Lung (tissue), 12 donors: ENCODE measurements around the gene CFAP61. TPM values are rescaled to one million over a fixed set of nuclear protein-coding genes. Genes with fewer than 3 reads are reported as not detected.

Experiments
- ATAC-seq: fragments of 200-7000 bp; cut with Tn5 transposase; one replicate; pipeline ENCODE4 v1.9.1; 2020; ENCODE audit warnings: moderate number of reproducible peaks; ENCODE audit not compliant: insufficient read depth, low FRiP score
- DNase-seq, 3 donors: peaks; one replicate each; pipeline ENCODE4 v3.0.0-alpha.2; 2013 to 2017
- H3K27ac ChIP-seq, 2 donors: one replicate each; pipeline ENCODE4 v1.5.1; 2013; ENCODE audit warnings: mild to moderate bottlenecking in 2 of 2, moderate library complexity in 2 of 2, control low read depth in 1 of 2, inconsistent platforms in 1 of 2, low read depth in 1 of 2, low read length in 1 of 2
- H3K27me3 ChIP-seq, 3 donors: one replicate each; pipeline ENCODE4 v1.5.1; 2013; ENCODE audit warnings: low read length in 2 of 3; ENCODE audit not compliant: control insufficient read depth in 3 of 3, insufficient read depth in 3 of 3
- H3K36me3 ChIP-seq, 4 donors: one replicate each; pipeline ENCODE4 v1.5.1; 2013; ENCODE audit warnings: low read length in 4 of 4, mild to moderate bottlenecking in 1 of 4, moderate library complexity in 1 of 4; ENCODE audit not compliant: control insufficient read depth in 4 of 4, insufficient read depth in 4 of 4
- H3K4me1 ChIP-seq, 5 donors: one replicate each; pipeline ENCODE4 v1.5.1; 2013; ENCODE audit warnings: low read length in 5 of 5, mild to moderate bottlenecking in 2 of 5, moderate library complexity in 1 of 5; ENCODE audit not compliant: control insufficient read depth in 5 of 5, insufficient read depth in 5 of 5
- H3K4me3 ChIP-seq: one replicate; pipeline ENCODE4 v1.5.1; 2013; ENCODE audit warnings: mild to moderate bottlenecking, control low read depth, moderate library complexity
- H3K9ac ChIP-seq, 2 donors: one replicate each; pipeline ENCODE4 v1.5.1; 2013; ENCODE audit warnings: low read length in 2 of 2, control low read depth in 1 of 2; ENCODE audit not compliant: insufficient read depth in 1 of 2
- H3K9me3 ChIP-seq, 4 donors: one replicate each; pipeline ENCODE4 v1.5.1; 2013; ENCODE audit warnings: low read length in 3 of 4, mild to moderate bottlenecking in 1 of 4, moderate library complexity in 1 of 4; ENCODE audit not compliant: control insufficient read depth in 4 of 4, insufficient read depth in 3 of 4
- CTCF ChIP-seq: IDR thresholded peaks from 2 replicates; pipeline ENCODE4 v1.5.1; 2012; ENCODE audit warnings: mild to moderate bottlenecking; ENCODE audit errors: control extremely low read depth, extremely low read depth
- WGBS, 2 donors: extraction: QIAGEN DNeasy Blood & Tissue Kit; methylation state at CpG; one replicate each; pipeline ENCODE4 v1.1.7; 2013; 5-methylcytosine and 5-hydroxymethylcytosine counted together
- polyA plus RNA-seq, 2 donors: library from polyadenylated mRNA; stranded (reverse); fragments of 200-250 nt; gene quantifications; one replicate each; pipeline ENCODE4 v1.2.1, GENCODE V29; 2013
- total RNA-seq, 2 donors: library from RNA; depleted of rRNA in 1 of 2; stranded (reverse); fragments of >200 nt in 1 of 2; gene quantifications; one replicate each; pipeline ENCODE4 v1.2.1, GENCODE V29; 2014 to 2021
- donor health status: control.
- donor health status: control.
- donor health status: Bipolar disorder and iron deficiency.
- donor health status: healthy.
- donor health status: DM: yes; HTN: yes; CAD: no.

CFAP61 gene
- total and polyA plus RNA-seq, 4 donors, result 2.0 to 15.4 (median 6.5) TPM

DNA sequence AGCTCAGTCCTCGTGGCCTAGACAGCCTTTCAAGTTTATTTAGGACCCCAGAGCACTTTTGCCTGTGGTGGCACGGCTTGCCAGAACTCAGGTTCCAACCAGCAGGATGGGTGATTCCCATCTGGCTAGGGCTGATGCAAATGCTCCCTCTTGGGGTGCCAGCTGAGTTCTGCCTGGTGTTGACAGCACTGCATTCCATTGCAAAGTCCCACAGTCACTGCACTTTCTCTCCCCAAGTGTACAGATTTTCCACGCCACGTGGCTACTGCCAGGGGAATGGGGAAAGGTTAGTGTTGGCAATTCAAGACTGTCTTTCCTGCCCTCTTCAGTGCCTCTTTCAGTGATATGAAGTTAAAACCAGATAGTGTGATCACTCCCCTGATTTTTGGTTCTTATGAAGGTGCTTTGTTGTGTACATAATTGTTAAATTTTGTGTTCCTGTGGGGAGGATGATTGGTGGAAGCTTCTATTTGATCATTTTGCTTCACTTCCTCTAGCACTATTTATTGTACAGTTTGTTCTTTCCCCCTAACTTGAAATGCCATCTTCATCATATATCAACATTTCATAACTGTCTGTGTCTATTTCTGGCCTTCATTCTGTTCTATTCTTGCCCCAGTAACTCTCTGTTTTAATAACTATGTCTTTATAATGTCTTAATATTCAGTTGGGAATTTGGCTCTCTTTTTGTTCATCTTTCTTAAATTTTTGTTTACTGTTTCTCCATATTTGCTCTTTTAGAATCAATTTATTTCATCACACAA is 86.2 kb downstream of the CFAP61 start:
- no peaks in the 10 kb centered on the region for H3K36me3 ChIP-seq
- peak overlapping the region in 1 of 2 donors; percentile 71 for H3K27ac ChIP-seq
- TF ChIP-seq CTCF, result no peak
- no peaks in the 10 kb centered on the region for H3K4me1 ChIP-seq
- no peak overlapping the region for H3K9ac ChIP-seq
- H3K9me3 ChIP-seq, result peaks cover 0 to 9% (median 1%) of the 10 kb centered on the region in 4 donors
- WGBS, 2 donors, result 78 to 87% methylated on average over 4 of the region's 4 CpGs
- no peak overlapping the region for H3K4me3 ChIP-seq
- DNase-seq (peak in 1 of 3 donors; percentile 1), ATAC-seq (no peak)
- no peaks in the 10 kb centered on the region for H3K27me3 ChIP-seq

DNA sequence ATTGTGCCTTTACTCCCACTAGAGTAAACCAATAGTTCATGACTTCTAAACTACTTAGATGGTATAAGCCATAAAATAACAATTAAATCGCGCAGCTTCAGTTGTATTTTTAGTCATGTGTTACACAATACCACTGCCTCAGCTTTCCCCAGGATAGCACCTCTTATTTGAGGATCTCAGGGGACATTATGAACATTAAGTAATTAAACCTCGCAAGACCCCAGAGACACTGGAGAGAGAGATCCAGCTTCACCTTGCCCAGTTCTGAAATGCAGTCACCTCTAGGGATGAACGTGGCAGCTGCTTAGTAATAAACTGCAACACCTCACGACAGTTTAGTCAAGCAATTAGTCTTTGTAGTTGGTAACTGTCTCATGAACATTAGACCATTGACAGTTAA is 87.1 kb downstream of the CFAP61 start:
- no peak overlapping the region for H3K9ac ChIP-seq
- no peaks in the 10 kb centered on the region for H3K27me3 ChIP-seq
- no peak for ATAC-seq
- no peak for DNase-seq
- TF ChIP-seq CTCF, result no peak
- WGBS, 2 donors, result 75 to 85% methylated on average over 5 of the region's 5 CpGs
- H3K36me3 ChIP-seq, result no peaks in the 10 kb centered on the region
- peaks cover 0 to 8% (median 1%) of the 10 kb centered on the region in 4 donors for H3K9me3 ChIP-seq
- H3K4me3 ChIP-seq, result no peak overlapping the region
- peak overlapping the region in 1 of 2 donors; percentile 46 for H3K27ac ChIP-seq
- no peaks in the 10 kb centered on the region for H3K4me1 ChIP-seq

GRCh38 chr20:20143165-20143564 is 90.8 kb downstream of the CFAP61 start:
- no peak for ATAC-seq
- Histone ChIP-seq H3K36me3 (no peaks in the 10 kb centered on the region), H3K9me3 (peaks cover 0 to 3% (median 1%) of the 10 kb centered on the region in 4 donors), H3K4me1 (no peaks in the 10 kb centered on the region), H3K9ac (no peak overlapping the region), H3K27ac (no peak overlapping the region), H3K4me3 (no peak overlapping the region), H3K27me3 (no peaks in the 10 kb centered on the region)
- WGBS, 2 donors, result 73 to 83% methylated on average over 2 of the region's 2 CpGs
- DNase-seq, result no peak
- TF ChIP-seq CTCF, result no peak
